IMR-90 (cell line): ENCODE results near the gene PARVG. TPM values are rescaled to one million over a fixed set of nuclear protein-coding genes. Genes with fewer than 3 reads are reported as not detected.

ENCODE experiments used
- ATAC-seq: fragments of 200-7000 bp; cut with Tn5 transposase; 2 replicates; pipeline ENCODE4 v1.9.1; 2020; ENCODE audit warnings: low read depth, mild to moderate bottlenecking, moderate library complexity
- BruUV-seq: library from RNA; stranded (reverse); fragments of 400-500 nt; replicated peaks from 2 replicates; lab custom pipeline; 2021; lab: Mats Ljungman, UMichigan
- CTCF ChIA-PET: fragments of 300-600 bp; formaldehyde crosslinking; extraction: SDS; loops from one replicate; lab custom pipeline; 2021; ENCODE audit warnings: antibody characterized with exemption; lab: Yijun Ruan, JAX
- POLR2A ChIA-PET: fragments of 300-600 bp; sonication (Branson Sonifier 250); formaldehyde crosslinking; loops from one replicate; lab custom pipeline; 2022; ENCODE audit warnings: antibody characterized with exemption; ENCODE audit not compliant: unreplicated experiment; lab: Charles Lee
- DNase-seq: peaks from one replicate; pipeline ENCODE4 v3.0.0; 2013
- H2AFZ ChIP-seq: replicated peaks from 2 replicates; pipeline ENCODE3; 2013; ENCODE audit warnings: low read length, mild to moderate bottlenecking; ENCODE audit not compliant: poor library complexity
- H2AK5ac ChIP-seq: 2 replicates; pipeline ENCODE4 v1.6.1; 2013; ENCODE audit warnings: low read depth, low read length, inconsistent platforms
- H2AK9ac ChIP-seq: replicated peaks from 2 replicates; pipeline ENCODE3; 2013; ENCODE audit warnings: mild to moderate bottlenecking, low read depth, low read length, moderate library complexity; ENCODE audit not compliant: poor library complexity
- H2BK120ac ChIP-seq: 2 replicates; pipeline ENCODE4 v1.6.1; 2013; ENCODE audit warnings: low read depth, low read length, inconsistent platforms
- H2BK15ac ChIP-seq: 3 replicates; pipeline ENCODE4 v1.6.1; 2013; ENCODE audit warnings: low read depth, low read length, inconsistent platforms
- H2BK20ac ChIP-seq: 2 replicates; pipeline ENCODE4 v1.6.1; 2013; ENCODE audit warnings: low read depth, mild to moderate bottlenecking, inconsistent platforms, low read length, moderate library complexity
- H2BK5ac ChIP-seq: 2 replicates; pipeline ENCODE4 v1.6.1; 2013; ENCODE audit warnings: mild to moderate bottlenecking, low read depth, low read length, inconsistent platforms; ENCODE audit not compliant: poor library complexity, severe bottlenecking
- H3K14ac ChIP-seq: replicated peaks from 2 replicates; pipeline ENCODE4 v1.6.1; 2013; ENCODE audit warnings: low read depth, low read length, inconsistent platforms
- H3K18ac ChIP-seq: 2 replicates; pipeline ENCODE4 v1.6.1; 2013; ENCODE audit warnings: low read depth, low read length, control low read depth
- H3K23ac ChIP-seq: 2 replicates; pipeline ENCODE4 v1.6.1; 2013; ENCODE audit warnings: low read depth, low read length, inconsistent platforms
- H3K27ac ChIP-seq: 2 replicates; pipeline ENCODE4 v1.5.1; 2013; ENCODE audit warnings: mild to moderate bottlenecking, control low read depth, low read length; ENCODE audit not compliant: insufficient read depth
- H3K27me3 ChIP-seq: 2 replicates; pipeline ENCODE4 v1.6.1; 2013; ENCODE audit warnings: low read length; ENCODE audit not compliant: control insufficient read depth, insufficient read depth
- H3K36me3 ChIP-seq: 2 replicates; pipeline ENCODE4 v1.6.1; 2013; ENCODE audit warnings: low read length, mixed read lengths; ENCODE audit not compliant: control insufficient read depth, insufficient read depth
- H3K4ac ChIP-seq: 2 replicates; pipeline ENCODE4 v1.6.1; 2013; ENCODE audit warnings: low read depth, low read length, inconsistent platforms
- H3K4me1 ChIP-seq: 2 replicates; pipeline ENCODE4 v1.6.1; 2013; ENCODE audit warnings: low read length, mixed read lengths; ENCODE audit not compliant: control insufficient read depth, insufficient read depth
- H3K4me2 ChIP-seq: 2 replicates; pipeline ENCODE4 v1.6.1; 2013; ENCODE audit warnings: low read depth, mild to moderate bottlenecking, control low read depth, low read length, moderate library complexity
- H3K4me3 ChIP-seq: 2 replicates; pipeline ENCODE4 v1.5.1; 2013; ENCODE audit warnings: low read depth, mild to moderate bottlenecking, control low read depth, low read length, moderate library complexity; ENCODE audit not compliant: insufficient read depth
- H3K56ac ChIP-seq: 2 replicates; pipeline ENCODE4 v1.6.1; 2013; ENCODE audit warnings: low read length, inconsistent platforms; ENCODE audit not compliant: insufficient read depth; ENCODE audit errors: extremely low read depth
- H3K79me1 ChIP-seq, 2 experiments: 2 replicates each; pipeline ENCODE4 v1.6.1; 2013; ENCODE audit warnings: low read length in 2 of 2, inconsistent platforms in 1 of 2, low read depth in 1 of 2
- H3K9ac ChIP-seq: 2 replicates; pipeline ENCODE4 v1.6.1; 2013; ENCODE audit warnings: low read depth, low read length, control low read depth
- H3K9me1 ChIP-seq: 2 replicates; pipeline ENCODE4 v1.6.1; 2013; ENCODE audit warnings: low read length, inconsistent platforms; ENCODE audit not compliant: insufficient read depth
- H3K9me3 ChIP-seq: 2 replicates; pipeline ENCODE4 v1.6.1; 2013; ENCODE audit warnings: low read length; ENCODE audit not compliant: control insufficient read depth, insufficient read depth
- H4K20me1 ChIP-seq: 2 replicates; pipeline ENCODE4 v1.6.1; 2013; ENCODE audit warnings: low read length, inconsistent platforms; ENCODE audit not compliant: insufficient read depth
- H4K5ac ChIP-seq: 2 replicates; pipeline ENCODE4 v1.6.1; 2013; ENCODE audit warnings: mild to moderate bottlenecking, low read depth, low read length, control low read depth
- H4K8ac ChIP-seq, 2 experiments: 2 replicates each; pipeline ENCODE4 v1.6.1; 2013; ENCODE audit warnings: low read depth in 2 of 2, low read length in 2 of 2, control low read depth in 1 of 2, inconsistent platforms in 1 of 2
- H4K91ac ChIP-seq: 2 replicates; pipeline ENCODE4 v1.6.1; 2013; ENCODE audit warnings: low read depth, low read length, inconsistent platforms; ENCODE audit not compliant: insufficient read depth
- BHLHE40 ChIP-seq: fragments of 150-350 bp; IDR thresholded peaks from 2 replicates; pipeline ENCODE4 v1.6.1; 2016; ENCODE audit warnings: mild to moderate bottlenecking, low read depth, low read length
- CEBPB ChIP-seq: IDR thresholded peaks from 2 replicates; pipeline ENCODE4 v1.6.1; 2012; ENCODE audit warnings: low read depth, low read length, improper control_type of control experiment
- FOS ChIP-seq: fragments of 150-350 bp; IDR thresholded peaks from 2 replicates; pipeline ENCODE4 v1.6.1; 2016; ENCODE audit warnings: low read depth, low read length
- MXI1 ChIP-seq: IDR thresholded peaks from 2 replicates; pipeline ENCODE4 v1.6.1; 2012; ENCODE audit warnings: low read depth, mild to moderate bottlenecking, low read length, moderate library complexity, borderline replicate concordance
- NFE2L2 ChIP-seq: fragments of 150-350 bp; IDR thresholded peaks from 2 replicates; pipeline ENCODE4 v1.6.1; 2016; ENCODE audit warnings: low read depth, mild to moderate bottlenecking, low read length
- POLR2A ChIP-seq: IDR thresholded peaks from 2 replicates; pipeline ENCODE4 v1.6.1; 2012; ENCODE audit warnings: mild to moderate bottlenecking, low read depth, low read length
- RAD21 ChIP-seq: IDR thresholded peaks from 2 replicates; pipeline ENCODE4 v1.6.1; 2012; ENCODE audit warnings: low read length, improper control_type of control experiment
- RCOR1 ChIP-seq: IDR thresholded peaks from 2 replicates; pipeline ENCODE4 v1.6.1; 2012; ENCODE audit warnings: mild to moderate bottlenecking, low read length, improper control_type of control experiment; ENCODE audit not compliant: insufficient replicate concordance
- SMC3 ChIP-seq: fragments of 150-350 bp; IDR thresholded peaks from 2 replicates; pipeline ENCODE4 v1.6.1; 2016; ENCODE audit warnings: low read depth, mild to moderate bottlenecking, antibody characterized with exemption, low read length, moderate library complexity
- WGBS, 2 experiments: methylation state at CpG; one replicate each; pipeline versions ENCODE4 v1.1.5 to v1.1.7; 2013; ENCODE audit warnings: missing lambda C conversion rate in 2 of 2; ENCODE audit not compliant: insufficient read length in 1 of 2; ENCODE audit errors: extremely low coverage in 2 of 2; 5-methylcytosine and 5-hydroxymethylcytosine counted together
- dilution Hi-C: fragments of 300-500 bp; cut with HindIII; formaldehyde crosslinking; loops from one replicate; pipeline ENCODE4 v1.14.3; 2018; ENCODE audit warnings: low sequenced_read_pairs; ENCODE audit not compliant: unreplicated experiment
- in situ Hi-C: fragments of 300-500 bp; cut with MboI; formaldehyde crosslinking; loops from 3 replicates; pipeline ENCODE4 v1.14.3; 2019; ENCODE audit warnings: low sequenced_read_pairs, inconsistent platforms, mixed read lengths
- intact Hi-C: fragments of 100-400 bp; cut with micrococcal nuclease; formaldehyde crosslinking; loops from 2 replicates; pipeline ENCODE4 v1.10.0; 2022
- polyA plus RNA-seq, 3 experiments: library from polyadenylated mRNA; depleted of rRNA; stranded (reverse); fragments of >200 nt; gene quantifications; 2 replicates each; pipeline ENCODE4 v1.2.3, GENCODE V29; 2012; ENCODE audit warnings: low replicate concordance in 1 of 3
- total RNA-seq: library from RNA; depleted of rRNA; stranded (reverse); fragments of >200 nt; gene quantifications from 2 replicates; pipeline ENCODE4 v1.2.3, GENCODE V29; 2012
- TF ChIP-seq, protein P1 (sequence below): conservative IDR thresholded peaks from 2 replicates; pipeline ENCODE4 v1.5.1; 2012; ENCODE audit warnings: mild to moderate bottlenecking, low read depth, low read length, improper control_type of control experiment
- TF ChIP-seq, protein P2 (sequence below): fragments of 150-350 bp; IDR thresholded peaks from 2 replicates; pipeline ENCODE4 v1.6.1; 2017; ENCODE audit warnings: mild to moderate bottlenecking, antibody characterized with exemption, low read length, low read depth
- TF ChIP-seq, protein P3 (sequence below): fragments of 150-350 bp; IDR thresholded peaks from 2 replicates; pipeline ENCODE4 v1.6.1; 2016; ENCODE audit warnings: low read depth, mild to moderate bottlenecking, low read length, moderate library complexity, borderline replicate concordance

PARVG gene
- total and polyA plus RNA-seq, 2 of the 4 experiments (the other 2 are of a cell fraction), result not detected

DNA sequence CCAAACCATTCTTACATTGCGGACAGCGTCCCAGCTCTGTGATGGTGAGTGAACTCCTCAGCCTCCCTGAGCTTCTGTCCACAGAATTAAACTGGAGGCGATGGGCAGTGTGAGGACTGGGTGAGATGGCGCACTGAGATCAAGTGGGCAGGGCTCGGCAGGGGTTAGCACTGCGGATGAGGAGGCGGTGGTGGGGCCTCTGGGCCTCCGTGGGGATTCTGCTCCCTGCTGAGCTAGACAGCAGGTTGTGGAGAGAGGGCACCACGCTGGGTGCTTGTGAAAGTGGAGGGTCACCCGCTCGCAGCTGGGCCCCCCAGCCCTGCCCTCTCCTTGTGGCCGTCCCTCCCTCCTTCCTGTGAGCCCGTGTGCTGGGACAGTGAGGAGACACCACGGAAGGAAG lies 25.6 kb upstream of the PARVG start:
- Histone ChIP-seq H4K20me1 (no peaks in the 10 kb centered on the region), H3K18ac (no peak overlapping the region), H3K56ac (no peak overlapping the region), H2AK5ac (no peak overlapping the region), H3K9me1 (peaks cover 10% of the 10 kb centered on the region), H3K36me3 (no peaks in the 10 kb centered on the region; the same call in 1 of the 2 replicates), H3K14ac (no peak overlapping the region), H3K27me3 (no peaks in the 10 kb centered on the region), H3K23ac (no peak overlapping the region), H3K9ac (no peak overlapping the region), H2BK20ac (no peak overlapping the region), H3K27ac (no peak overlapping the region), H3K79me1 (no peaks in the 10 kb centered on the region; a peak in 1 of 4 replicates), H2AK9ac (no peak overlapping the region), H4K5ac (no peak overlapping the region), H4K91ac (no peak overlapping the region), H2BK15ac (no peak overlapping the region), H4K8ac (no peak overlapping the region), H3K4me1 (peaks cover 10% of the 10 kb centered on the region), H2BK5ac (peak overlapping the region; percentile 89), H3K4ac (no peak overlapping the region), H3K9me3 (no peaks in the 10 kb centered on the region), H3K4me3 (no peak overlapping the region), H2BK120ac (no peak overlapping the region), H2AFZ (no peak overlapping the region), H3K4me2 (no peak overlapping the region)
- intact Hi-C loops, result no loop called here
- dilution Hi-C loops, result no loop called here
- no peak for DNase-seq
- 90% methylated on average over 2 of the region's 14 CpGs; no CpG with 5 or more reads in 1 of the 2 experiments for WGBS, 2 experiments
- POLR2A ChIA-PET, result no interaction called here
- in situ Hi-C loops, result no loop called here
- no peak for ATAC-seq
- TF ChIP-seq, protein P1, sequence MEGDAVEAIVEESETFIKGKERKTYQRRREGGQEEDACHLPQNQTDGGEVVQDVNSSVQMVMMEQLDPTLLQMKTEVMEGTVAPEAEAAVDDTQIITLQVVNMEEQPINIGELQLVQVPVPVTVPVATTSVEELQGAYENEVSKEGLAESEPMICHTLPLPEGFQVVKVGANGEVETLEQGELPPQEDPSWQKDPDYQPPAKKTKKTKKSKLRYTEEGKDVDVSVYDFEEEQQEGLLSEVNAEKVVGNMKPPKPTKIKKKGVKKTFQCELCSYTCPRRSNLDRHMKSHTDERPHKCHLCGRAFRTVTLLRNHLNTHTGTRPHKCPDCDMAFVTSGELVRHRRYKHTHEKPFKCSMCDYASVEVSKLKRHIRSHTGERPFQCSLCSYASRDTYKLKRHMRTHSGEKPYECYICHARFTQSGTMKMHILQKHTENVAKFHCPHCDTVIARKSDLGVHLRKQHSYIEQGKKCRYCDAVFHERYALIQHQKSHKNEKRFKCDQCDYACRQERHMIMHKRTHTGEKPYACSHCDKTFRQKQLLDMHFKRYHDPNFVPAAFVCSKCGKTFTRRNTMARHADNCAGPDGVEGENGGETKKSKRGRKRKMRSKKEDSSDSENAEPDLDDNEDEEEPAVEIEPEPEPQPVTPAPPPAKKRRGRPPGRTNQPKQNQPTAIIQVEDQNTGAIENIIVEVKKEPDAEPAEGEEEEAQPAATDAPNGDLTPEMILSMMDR, result no peak
- TF ChIP-seq POLR2A, result no peak
- TF ChIP-seq SMC3, result no peak
- TF ChIP-seq FOS, result no peak
- TF ChIP-seq RAD21, result no peak
- no peak for TF ChIP-seq NFE2L2
- no peak for TF ChIP-seq RCOR1
- TF ChIP-seq, protein P2, sequence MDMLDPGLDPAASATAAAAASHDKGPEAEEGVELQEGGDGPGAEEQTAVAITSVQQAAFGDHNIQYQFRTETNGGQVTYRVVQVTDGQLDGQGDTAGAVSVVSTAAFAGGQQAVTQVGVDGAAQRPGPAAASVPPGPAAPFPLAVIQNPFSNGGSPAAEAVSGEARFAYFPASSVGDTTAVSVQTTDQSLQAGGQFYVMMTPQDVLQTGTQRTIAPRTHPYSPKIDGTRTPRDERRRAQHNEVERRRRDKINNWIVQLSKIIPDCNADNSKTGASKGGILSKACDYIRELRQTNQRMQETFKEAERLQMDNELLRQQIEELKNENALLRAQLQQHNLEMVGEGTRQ, result no peak
- no peak for TF ChIP-seq BHLHE40
- TF ChIP-seq CEBPB, result no peak
- TF ChIP-seq MXI1, result no peak
- TF ChIP-seq, protein P3, sequence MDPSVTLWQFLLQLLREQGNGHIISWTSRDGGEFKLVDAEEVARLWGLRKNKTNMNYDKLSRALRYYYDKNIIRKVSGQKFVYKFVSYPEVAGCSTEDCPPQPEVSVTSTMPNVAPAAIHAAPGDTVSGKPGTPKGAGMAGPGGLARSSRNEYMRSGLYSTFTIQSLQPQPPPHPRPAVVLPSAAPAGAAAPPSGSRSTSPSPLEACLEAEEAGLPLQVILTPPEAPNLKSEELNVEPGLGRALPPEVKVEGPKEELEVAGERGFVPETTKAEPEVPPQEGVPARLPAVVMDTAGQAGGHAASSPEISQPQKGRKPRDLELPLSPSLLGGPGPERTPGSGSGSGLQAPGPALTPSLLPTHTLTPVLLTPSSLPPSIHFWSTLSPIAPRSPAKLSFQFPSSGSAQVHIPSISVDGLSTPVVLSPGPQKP, result no peak
- BruUV-seq, result no TSS peak
- CTCF ChIA-PET, result no interaction called here
